ENCODE measurements around the gene NFXL1.

- TF ChIP-seq CTCF (IDR thresholded peaks at IDR 0.05; ENCODE audit: insufficient read depth, low read depth, low read length) (no peak), EZH2 (IDR thresholded peaks at IDR 0.05; ENCODE audit: insufficient read depth, low read length) (no peak)
These were observed 109.8 kb downstream of the NFXL1 start for GRCh38 chr4:47804598-47804997.
